ENCODE measurements around the gene MPRIP.
"Not testable (repeated sequence)": the region's sequence is repeated elsewhere in the genome, so short reads cannot be mapped to it uniquely, and the experiment has no call there.

The MPRIP gene

DNA sequence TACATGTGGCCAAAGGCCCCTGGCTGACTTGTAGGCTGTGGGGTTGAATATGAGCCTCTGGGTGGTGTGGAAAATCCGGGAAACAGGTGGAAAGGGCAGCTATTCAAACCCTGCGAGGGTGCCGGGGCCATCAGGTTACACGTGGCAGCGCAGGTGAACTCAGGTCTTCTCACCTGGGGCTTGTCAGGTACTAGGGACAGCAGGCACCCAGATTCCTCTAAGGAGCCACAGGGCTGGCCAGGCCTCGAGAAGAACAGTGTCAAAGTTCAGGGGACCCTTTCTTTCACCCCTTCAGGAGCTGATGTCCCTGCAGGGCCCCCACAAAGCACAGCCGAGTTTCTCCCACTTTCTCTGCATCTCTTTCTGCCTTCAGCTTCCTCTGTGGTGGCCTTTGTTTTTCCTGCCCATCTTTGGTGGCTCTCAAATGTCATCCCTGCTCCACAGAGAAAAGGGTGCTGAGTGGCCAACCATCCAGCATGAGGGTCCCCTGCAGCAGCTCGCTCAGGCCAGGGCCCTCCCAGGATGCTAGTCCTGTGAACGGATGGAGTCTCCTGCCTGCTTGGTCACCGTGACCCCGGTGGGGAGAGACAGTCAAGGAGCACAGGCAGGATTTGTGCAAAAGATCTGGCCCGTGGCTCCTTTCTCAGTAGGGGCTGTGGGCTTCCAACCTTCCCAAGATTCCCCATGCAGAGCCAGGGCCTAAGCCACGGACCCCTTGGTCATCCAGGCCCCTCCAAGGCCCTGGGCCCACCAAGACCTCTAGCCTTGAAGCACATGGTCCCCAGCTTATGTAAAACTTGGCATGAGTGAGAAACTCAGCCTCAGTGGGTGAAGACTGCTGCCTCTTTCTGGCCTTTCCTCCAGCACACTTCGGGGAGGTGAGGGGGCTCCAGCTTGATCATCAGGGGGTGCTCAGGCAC is 28.2 kb upstream of the MPRIP start:
- not testable (repeated sequence) for DNase-seq (ENCODE audit: low read depth in 2 of 2)

DNA sequence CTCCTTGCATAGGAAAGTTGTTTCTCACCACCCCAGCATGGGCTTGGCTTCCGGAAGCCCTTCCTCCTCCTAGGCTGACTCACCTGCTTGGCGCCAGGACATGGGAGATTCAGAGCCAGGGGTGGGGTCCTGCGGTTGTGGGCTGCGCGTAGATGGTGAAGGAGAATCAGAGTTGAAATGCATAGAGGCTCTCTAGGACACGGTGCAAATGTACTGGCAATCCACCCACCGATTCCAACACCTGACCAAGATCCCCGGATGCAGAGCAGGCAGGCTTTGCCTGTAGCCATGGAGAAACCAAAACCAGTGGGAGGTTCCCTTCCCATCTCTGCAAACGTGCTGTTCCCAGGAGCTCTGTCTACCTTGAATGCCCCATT is 27.5 kb upstream of the MPRIP start:
- not testable (repeated sequence) for DNase-seq (ENCODE audit: low read depth in 2 of 2)

DNA sequence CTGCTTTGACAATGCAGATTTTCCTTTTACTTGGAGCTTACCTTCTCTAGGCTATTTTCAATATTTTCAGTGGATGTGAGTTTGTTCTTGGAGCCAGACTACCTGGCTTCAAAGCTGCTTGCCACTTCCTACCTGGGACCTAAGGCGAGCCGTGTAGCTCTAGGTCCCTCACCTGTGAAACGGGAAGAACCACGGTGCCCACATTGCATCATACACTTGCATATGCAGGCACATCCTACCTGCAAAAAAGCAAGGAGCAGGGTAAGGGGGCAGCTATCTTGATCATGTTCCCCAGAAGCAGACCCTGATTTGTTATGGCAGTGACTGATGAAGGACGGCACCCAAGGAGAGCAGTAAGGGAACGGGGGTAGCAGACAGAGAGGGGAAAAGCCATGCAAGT is 27.0 kb upstream of the MPRIP start:
- no peak for DNase-seq (ENCODE audit: low read depth in 2 of 2)

DNA sequence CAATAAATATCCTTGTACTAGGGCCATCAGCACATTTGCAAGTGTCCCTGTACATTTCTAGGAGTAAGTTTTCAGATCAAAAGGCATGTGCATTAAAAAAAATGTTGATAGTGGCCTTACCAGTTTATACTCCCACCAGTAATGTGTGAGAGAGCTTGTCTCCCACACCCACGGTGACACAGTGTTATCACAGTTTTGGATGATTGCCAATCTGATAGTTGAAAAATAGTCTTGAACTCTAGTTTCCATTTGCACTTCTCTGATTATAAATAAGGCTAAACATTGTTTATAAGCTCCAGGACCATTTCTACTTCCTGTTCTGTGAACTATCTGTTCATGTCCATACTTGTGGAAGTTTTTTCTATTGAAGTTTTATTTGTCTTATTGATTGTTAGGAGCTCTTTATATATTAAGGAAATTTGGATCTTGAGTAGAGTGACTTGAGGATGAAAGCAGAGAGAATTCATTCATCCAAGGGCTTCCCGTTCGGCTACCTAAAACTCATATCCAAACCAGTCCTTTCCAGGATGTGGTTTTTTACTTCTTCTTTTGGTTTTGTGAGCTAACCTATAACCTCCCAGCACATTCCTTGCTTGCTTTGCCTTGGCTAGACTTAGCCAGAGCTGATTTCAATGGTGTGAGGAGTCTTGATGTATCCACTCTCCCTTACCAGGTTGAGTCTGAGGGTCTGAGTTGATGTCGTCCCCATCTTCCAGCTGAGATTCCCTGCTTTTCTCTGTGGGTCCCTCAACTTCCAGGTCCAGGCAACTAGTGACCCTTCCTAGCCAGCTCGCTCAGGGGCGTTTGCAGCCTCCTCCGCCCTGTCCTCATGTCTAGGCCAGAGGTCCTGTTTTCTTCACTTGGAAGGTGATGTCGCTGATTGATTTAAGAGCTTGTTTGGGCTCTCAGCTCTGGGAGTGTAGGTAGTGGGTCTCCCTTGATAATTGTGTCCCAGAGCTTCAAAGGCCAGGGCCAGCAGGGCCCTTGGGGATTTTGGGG is 25.8 kb upstream of the MPRIP start:
- not testable (repeated sequence) for DNase-seq (ENCODE audit: low read depth in 2 of 2)

DNA sequence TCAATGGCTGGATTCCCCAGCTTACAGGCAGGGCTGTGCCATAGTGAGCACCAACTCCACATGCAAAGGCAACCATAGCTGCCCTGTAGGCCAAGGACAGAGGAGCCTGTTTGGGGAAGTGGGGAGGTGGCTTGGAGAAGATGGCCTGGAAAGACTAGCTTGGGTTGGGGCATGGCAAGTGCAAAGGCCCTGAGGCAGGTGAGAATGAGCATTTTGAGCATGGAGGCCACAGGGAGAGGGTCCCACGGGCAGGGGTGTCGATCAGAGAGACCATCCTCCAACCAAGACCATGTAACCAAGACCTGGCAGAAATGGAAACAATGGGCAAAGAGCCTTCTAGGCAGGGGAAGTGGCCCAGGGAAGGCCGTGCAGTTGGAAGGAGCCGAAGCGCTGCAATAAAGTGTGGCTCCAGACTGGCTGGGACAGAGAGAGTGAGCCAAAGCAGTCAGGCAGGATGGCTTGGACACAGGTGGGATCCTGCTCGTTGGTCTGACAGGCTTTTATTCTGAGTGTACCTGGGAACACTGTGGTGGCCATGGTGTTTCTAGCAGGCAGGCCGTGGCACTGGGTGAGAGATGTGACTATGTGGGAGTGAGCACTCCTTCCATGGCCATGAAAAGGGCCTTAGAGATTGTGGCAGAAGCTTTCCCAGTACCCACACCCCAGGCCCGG is 24.8 kb upstream of the MPRIP start:
- no peak for DNase-seq (ENCODE audit: low read depth in 2 of 2)

DNA sequence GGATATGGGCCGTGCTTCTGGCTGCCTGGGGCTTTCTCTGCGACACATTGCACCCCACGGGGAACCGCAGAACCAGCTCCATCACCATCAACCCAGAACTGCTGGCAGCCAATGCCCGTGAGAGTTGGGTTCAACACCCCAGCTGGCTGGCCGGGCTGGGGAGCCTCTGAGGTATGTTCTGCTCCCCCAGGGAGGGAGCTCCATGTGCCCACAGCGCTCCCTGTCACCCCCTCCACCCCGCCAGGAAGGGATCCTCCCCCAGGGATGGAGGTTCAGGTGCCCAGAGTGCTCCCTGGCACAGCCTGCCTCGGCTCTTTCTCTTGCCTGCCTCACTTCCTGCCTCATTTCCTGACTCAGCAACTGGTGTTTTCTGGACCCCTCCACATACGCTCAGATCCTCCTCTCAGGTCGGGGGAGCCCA is 24.2 kb upstream of the MPRIP start:
- DNase-seq (ENCODE audit: low read depth in 2 of 2), result no peak

DNA sequence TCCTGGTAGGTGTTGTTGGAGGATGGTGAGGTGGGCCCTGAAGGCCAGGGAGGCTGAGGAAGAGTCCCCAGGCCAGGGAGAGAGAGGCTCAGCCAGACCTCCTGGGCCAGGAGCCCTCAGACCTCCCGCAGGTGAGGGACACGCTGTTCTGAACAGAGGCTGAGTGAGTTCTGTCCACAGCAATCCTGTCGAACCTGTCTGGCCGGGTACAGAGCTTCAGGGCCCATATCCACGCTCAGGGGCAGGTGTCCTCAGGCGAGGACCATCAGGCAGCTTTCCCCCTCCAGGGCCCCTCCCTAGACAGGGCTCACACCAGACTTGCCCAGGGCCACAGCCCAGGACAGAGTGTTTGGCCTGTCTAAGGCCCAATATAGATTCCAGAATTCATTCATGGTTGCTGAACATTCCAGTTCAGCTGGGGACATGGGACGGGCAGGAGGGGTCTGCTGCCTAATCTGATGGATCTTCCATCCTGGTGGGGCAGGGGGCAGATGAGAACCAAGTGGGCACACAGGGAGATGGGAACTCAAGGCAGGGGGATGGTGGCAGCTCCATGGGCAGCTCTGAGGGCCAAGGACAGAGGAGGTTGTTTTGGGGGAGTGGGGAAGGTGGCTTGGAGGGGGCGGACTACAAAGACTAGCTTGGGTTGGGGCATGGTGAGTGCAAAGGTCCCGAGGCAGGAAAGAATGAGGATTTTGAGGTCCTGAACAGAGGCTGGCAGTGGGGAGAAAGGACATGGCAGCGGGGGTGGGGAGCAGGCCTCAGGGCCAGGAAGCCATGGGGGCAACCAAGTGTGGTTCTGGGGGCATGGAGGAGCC is 23.4 kb upstream of the MPRIP start:
- DNase-seq (ENCODE audit: low read depth in 2 of 2), result no peak

DNA sequence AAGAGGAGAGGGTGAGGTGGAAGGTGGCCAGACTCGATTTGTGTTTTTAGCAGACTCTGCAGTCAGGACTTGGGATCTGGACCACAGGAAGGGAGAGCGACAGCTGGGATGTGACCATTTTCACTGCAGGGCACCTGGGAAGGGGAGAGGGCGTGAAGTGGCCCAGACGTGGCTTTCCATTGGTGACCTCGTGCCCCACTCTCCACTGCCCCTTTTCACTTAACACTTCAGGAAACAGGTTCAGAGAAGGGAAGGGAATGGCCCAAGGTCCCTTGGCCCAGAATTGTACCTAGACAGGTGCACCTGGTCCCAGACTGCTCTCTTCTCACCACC is 22.9 kb upstream of the MPRIP start:
- no peak for DNase-seq (ENCODE audit: low read depth in 2 of 2)

DNA sequence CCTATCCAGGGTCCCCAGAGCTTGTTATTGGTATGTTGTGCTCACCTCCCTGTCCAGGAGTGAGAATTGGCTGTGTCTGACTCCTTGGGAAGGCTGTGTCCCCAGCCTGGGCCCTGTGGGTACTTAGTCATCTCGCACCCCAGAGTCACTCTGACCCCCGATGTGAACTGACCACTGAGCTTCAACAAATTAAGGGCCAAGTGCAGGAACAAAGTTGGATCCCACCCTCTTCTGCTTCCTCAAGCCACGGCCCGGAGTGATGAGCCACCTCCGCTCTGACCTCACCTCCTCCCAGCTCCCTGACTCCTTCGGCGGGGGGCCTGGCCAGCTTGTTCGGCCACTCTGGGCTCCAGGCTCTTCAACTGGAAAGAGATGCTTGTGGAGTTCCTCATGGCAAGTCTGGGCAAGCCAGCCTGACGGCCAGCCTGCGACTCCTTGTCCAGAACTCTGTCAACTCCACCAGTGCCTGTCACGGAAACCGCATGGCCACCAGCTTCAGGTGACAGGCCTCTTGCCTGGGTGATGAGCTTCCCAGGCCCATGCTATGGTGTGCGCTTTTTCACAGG is 22.3 kb upstream of the MPRIP start:
- no peak for DNase-seq (ENCODE audit: low read depth in 2 of 2)

DNA sequence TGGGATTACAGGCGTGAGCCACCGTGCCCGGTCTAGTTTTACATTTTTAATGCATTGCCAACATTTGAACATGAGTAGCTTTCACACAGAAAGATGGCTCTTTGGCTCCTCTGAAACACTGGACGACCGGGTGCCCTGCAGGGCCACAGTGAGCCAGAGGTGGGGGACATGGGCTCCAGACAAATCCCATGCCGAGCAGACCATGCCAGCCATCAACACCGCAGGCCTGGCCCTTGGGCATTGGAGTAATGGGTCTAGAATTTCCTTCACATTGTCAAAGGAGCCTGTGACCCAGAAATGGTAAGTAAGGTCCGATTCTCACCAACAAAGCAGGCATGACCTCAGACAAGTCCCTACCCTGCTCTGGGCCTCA is 21.4 kb upstream of the MPRIP start:
- DNase-seq (ENCODE audit: low read depth in 2 of 2), result no peak

DNA sequence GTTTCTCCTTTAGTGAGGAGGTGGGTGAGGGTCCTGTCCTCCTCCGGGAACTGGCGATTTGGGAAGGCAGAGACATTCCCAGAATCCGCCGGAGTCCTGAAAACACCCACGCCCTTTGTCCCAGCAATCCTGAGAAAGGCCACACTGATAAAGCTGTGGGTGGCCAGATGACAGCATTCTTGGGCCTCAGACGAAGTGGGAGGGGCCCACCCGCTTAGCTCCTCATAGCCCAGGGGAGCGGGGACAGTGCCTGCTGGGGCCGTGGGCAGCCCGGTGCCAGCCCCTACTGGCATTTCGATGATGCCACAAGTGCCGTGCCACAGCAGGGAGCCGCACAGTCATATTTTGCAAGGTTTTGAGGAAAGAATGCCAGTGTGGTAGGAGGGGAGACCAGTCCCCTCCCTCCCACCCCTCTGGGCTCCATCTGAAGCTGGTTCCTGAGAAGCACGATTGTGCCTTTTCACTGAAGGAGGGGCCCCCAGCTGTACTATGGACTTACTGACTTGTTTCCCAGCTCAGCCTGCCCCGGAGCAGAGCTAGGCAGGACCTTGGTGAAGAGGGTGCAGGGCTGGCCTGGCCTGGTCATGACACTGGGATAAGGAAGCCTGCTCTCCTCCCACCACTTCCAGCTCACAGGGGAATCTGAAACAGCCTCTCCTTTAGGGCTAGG is 20.9 kb upstream of the MPRIP start:
- no peak for DNase-seq (ENCODE audit: low read depth in 2 of 2)

DNA sequence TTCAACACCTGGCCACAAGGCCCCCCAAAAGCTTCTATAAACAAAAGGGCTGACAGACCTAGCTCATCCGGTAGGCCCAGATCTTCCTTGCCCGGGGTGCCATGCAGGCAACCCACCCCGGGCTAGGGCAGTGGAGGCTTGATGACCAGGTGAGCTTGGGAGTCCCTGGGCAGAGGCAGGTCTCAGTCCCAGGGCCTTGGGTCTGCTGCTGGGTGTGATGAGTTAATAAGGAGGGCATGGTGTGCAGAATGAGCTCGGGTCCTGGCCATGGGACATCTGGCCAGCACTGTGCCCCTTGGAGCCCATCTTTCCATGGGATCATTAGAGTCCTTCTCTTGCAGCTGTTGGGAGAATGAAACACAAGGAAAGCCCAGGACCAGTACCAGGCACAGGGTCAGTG is 20.2 kb upstream of the MPRIP start:
- DNase-seq (ENCODE audit: low read depth in 2 of 2), result no peak

DNA sequence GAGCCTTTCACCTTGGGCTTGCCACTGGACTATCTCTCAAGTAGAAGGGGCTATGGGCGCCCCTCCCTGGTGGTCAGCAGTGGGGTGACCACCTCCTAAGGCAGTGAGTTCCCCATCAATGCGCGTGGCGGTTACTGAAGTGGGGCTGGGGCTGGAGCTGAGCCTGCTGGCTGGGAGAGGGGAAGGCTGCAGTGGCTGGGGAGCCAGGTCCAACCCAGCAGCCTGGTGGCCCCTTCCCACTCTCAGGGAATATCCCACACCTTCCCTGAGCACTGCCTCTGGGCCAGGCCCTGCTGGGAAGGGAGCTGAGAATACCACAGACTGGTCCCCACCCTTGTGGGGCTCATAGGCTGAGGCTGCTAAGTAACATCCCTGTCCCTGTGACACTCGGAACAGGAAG is 19.8 kb upstream of the MPRIP start:
- DNase-seq (ENCODE audit: low read depth in 2 of 2), result no peak

DNA sequence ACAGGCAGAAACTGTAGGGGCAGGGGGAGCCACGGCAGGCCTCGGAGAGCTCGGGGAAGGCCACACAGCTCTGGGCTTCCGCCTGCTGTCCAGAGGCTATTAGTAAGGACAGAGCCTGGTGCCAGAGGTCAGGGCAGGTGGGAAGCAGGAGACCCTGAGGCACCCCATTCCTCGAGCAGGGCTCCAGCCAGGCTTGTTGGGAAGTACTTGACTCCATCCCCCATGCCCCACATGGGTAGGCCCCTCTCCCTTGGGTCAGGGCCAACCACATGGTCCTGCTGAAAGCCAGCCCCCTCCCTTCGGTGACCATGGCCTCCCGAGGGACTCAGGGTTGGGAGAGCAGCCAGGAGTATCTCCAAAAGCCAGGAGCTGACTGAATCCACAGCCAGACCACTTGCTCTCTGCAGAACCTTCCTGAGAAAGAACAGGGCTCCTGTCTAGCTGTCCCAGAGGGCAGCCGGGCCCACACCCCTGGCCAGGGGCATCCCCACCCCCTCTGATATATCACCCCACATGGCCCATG is 17.4 kb upstream of the MPRIP start:
- no peak for DNase-seq (ENCODE audit: low read depth in 2 of 2)

DNA sequence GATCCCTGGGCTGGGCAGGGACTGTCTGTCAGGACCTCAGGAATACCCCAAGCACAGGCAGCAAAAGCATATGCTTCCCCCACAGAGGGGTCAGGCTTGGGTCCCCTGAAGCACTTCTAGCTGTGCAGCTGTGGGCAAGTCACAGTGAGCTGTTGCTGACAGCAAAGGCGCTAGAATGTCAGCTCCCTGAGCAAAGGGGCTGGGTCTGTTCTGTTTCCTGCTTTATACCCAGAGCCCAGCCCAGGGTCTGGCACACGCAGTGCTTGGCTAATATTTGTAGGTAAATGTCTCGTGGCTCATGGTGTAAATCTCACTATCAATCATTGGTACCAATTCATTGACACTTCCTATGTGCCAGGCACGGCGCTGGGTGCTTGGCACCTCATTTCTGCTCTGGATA is 16.6 kb upstream of the MPRIP start:
- DNase-seq (ENCODE audit: low read depth in 2 of 2), result no peak

DNA sequence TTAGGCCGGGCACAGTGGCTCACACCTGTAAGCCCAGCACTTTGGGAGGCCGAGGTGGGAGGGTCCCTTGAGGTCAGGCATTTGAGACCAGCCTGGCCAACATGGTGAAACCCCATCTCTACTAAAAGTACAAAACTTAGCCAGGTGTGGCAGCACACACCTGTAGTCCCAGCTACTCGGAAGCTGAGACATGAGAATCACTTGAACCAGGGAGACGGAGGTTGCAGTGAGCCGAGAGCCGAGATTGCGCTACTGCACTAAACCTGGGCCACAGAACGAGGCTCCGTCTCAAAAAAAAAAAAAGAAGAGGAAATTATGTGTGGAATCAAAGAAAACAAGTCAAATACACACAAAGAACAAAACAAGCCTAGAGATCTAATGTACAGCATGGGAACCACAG is 16.1 kb upstream of the MPRIP start:
- DNase-seq (ENCODE audit: low read depth in 2 of 2), result no peak

DNA sequence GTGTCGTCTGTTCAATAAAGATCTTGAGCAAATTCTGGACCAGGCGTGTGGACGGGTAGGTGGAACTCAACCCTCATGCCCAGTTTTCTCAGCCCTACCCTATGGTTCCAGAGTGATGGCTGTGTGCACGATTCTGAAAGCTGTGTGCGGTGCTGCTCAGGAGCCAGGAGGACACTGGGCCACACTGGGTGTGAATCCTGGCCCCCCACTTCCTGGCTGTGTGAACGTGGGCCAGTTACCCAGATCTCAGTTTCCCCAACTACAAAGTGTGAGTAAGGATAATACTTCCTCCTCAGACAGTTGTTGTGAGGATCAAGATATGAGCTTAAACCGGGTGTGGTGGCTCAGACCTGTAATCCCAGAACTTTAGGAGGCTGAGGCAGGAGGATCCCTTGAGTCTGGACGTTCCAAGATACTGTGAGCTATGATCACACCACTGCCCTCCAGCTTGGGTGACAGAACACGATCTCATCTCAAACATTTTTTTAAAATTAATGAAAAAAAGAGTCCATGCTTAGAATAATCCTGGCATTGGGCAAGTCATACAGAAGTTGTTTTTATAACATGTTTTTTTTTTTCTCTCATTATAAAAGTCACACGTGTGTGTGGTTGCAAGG is 14.7 kb upstream of the MPRIP start:
- no peak for DNase-seq (ENCODE audit: low read depth in 2 of 2)

DNA sequence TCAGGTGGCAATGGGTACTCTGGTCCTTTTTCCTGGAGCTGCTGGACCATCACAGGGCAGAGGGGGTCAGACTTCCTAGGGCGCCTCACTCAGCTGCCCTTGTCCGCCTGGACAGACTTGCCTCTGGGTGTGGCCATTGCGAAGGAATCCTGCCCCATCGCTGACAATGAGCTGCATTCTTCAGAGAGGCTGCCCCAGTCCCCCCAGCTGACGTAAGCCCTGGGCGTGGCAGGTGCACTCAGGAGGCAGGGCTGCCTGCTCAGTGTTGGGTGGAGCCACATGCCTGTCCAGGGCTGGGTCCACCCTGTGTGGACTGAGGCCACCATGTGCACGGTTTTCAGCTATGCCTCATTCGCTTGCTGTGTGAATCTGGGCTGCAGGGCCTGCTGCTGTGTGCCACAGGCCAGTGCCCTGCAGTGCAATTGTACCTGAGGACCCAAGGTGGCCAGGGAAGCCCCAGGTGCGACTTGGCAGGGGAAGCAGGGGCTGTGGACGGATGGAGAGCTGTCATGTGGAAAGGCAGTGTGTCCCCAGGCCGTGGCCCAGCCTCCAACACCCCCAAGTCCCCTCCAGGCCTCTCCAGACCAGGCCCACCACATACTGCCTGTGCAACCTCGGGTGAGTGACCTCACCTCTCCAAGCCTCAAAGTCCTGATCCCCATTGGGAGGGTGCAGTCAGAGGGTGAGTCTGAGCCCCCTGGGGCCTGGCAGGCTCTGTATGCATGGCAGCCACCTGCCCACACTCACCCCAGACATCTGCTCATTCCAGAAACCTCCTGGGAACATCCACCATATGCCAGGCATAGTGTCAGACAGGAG is 14.0 kb upstream of the MPRIP start:
- no peak for DNase-seq (ENCODE audit: low read depth in 2 of 2)

Data from stimulated activated CD4-positive, alpha-beta T cell treated with anti-CD3 and anti-CD28 coated beads, Interleukin-12 subunit alpha, Interleukin-12 subunit beta, amount 100 ng/mL, for 24 hours (primary cell).